ENCODE measurements around the gene VAV2. TPM values are rescaled to one million over a fixed set of nuclear protein-coding genes. Genes with fewer than 3 reads are reported as not detected.

The VAV2 gene
- total and polyA plus RNA-seq, 2 donors, result 9.8 to 13.7 TPM

- 95% methylated on average over 20 of the region's 20 CpGs for WGBS
- no peak for DNase-seq (ENCODE audit: extremely low spot score)
- no peak overlapping the region for H3K27ac ChIP-seq (ENCODE audit: low read depth)
Measured at GRCh38 chr9:133717113-133718031, 274.8 kb downstream of the VAV2 start.

GRCh38 chr9:133716564-133717112 lies 275.5 kb downstream of the VAV2 start:
- WGBS, result 64% methylated on average over 8 of the region's 8 CpGs
- Histone ChIP-seq H3K27ac (ENCODE audit: low read depth) (no peak overlapping the region), H3K4me3 (ENCODE audit: low read depth, low read length) (no peak overlapping the region), H3K4me1 (ENCODE audit: insufficient read depth) (no peaks in the 10 kb centered on the region), H3K36me3 (ENCODE audit: insufficient read depth) (no peaks in the 10 kb centered on the region)
- no peak for DNase-seq (ENCODE audit: extremely low spot score)

More at GRCh38 chr9:133717113-133718031, 274.8 kb downstream of the VAV2 start:
- no peaks in the 10 kb centered on the region for H3K4me1 ChIP-seq (ENCODE audit: insufficient read depth)
- H3K4me3 ChIP-seq (ENCODE audit: low read depth, low read length), result no peak overlapping the region
- no peaks in the 10 kb centered on the region for H3K36me3 ChIP-seq (ENCODE audit: insufficient read depth)

DNA sequence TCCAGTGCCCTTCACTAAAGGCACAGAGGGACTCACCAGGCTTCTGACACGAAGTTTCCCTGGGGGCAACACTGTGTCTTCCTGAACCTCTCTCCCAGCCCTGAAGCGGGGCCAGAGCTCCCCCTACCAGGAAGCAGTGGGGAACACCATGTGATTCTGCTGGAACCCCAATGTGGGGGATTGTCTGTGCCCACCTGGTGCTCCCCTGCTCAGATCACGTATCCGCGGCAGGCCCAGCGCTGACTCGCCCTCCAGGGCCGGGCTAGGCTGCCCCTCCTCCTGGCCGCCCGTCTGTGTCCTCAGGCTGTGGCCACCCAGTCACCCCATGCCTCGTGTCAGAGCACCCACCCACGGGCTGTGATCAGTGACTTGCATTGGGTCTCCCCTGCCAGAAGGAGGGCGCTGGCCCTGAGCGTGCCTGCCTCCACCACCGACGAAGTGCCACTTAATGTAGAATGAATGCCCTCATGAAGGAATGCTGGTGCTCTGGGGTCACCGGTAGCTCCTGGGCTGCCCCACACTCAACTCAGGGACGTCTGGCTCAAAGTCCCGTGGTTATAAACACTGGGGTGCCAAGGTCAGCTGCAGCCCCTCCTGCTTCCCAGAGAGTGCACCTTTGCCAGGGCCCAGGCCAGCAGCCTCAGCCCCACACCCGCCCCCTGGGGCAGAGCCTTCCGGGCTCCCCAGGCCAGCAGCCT lies 276.1 kb downstream of the VAV2 start:
- DNase-seq (ENCODE audit: extremely low spot score), result no peak
- 66% methylated on average over 21 of the region's 21 CpGs for WGBS
- Histone ChIP-seq H3K4me3 (ENCODE audit: low read depth, low read length) (no peak overlapping the region), H3K4me1 (ENCODE audit: insufficient read depth) (no peaks in the 10 kb centered on the region), H3K27ac (ENCODE audit: low read depth) (peak overlapping the region; percentile 28), H3K36me3 (ENCODE audit: insufficient read depth) (no peaks in the 10 kb centered on the region)

GRCh38 chr9:133715295-133715865 lies 276.7 kb downstream of the VAV2 start:
- no peak overlapping the region for H3K27ac ChIP-seq (ENCODE audit: low read depth)
- H3K36me3 ChIP-seq (ENCODE audit: insufficient read depth), result no peaks in the 10 kb centered on the region
- no peak overlapping the region for H3K4me3 ChIP-seq (ENCODE audit: low read depth, low read length)
- 61% methylated on average over 23 of the region's 23 CpGs for WGBS
- H3K4me1 ChIP-seq (ENCODE audit: insufficient read depth), result no peaks in the 10 kb centered on the region
- no peak for DNase-seq (ENCODE audit: extremely low spot score)

- no peak for DNase-seq (ENCODE audit: extremely low spot score)
- Histone ChIP-seq H3K27ac (ENCODE audit: low read depth) (no peak overlapping the region), H3K4me1 (ENCODE audit: insufficient read depth) (no peaks in the 10 kb centered on the region), H3K36me3 (ENCODE audit: insufficient read depth) (no peaks in the 10 kb centered on the region), H3K4me3 (ENCODE audit: low read depth, low read length) (no peak overlapping the region)
- WGBS, result 77% methylated on average over 15 of the region's 15 CpGs
Measured at GRCh38 chr9:133714606-133715294, 277.4 kb downstream of the VAV2 start.

DNA sequence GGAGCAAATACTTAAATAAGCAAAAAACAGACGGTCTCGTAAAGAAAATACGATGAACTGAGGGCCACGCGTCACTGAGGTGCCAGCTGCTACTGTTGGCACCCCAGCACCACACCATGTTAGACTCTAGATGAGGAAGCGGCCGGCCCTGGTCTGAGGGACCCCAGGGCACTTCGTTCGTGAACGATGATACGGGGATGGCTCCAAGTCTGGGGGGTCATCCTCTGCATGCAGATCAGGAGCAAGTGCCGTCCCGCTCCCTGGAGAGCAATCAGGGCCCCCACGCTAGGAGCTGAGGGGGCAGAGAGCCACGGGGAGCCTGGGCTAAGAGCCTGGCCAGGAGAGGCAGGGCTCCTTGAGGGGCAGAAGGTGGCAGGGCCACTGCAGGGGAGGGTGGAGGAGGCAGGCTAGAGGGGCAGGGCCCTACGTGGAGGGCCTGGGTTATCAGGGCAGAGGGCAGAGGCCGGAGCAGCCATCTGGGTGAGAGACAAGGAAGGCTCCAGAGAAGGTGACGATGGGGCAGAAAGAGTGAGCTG lies 278.1 kb downstream of the VAV2 start:
- H3K36me3 ChIP-seq (ENCODE audit: insufficient read depth), result no peaks in the 10 kb centered on the region
- H3K27ac ChIP-seq (ENCODE audit: low read depth), result no peak overlapping the region
- no peaks in the 10 kb centered on the region for H3K4me1 ChIP-seq (ENCODE audit: insufficient read depth)
- no peak for DNase-seq (ENCODE audit: extremely low spot score)
- H3K4me3 ChIP-seq (ENCODE audit: low read depth, low read length), result no peak overlapping the region
- WGBS, result 86% methylated on average over 18 of the region's 18 CpGs

- Histone ChIP-seq H3K36me3 (ENCODE audit: insufficient read depth) (no peaks in the 10 kb centered on the region), H3K27ac (ENCODE audit: low read depth) (no peak overlapping the region), H3K4me3 (ENCODE audit: low read depth, low read length) (no peak overlapping the region), H3K4me1 (ENCODE audit: insufficient read depth) (no peaks in the 10 kb centered on the region)
- 85% methylated on average over 25 of the region's 25 CpGs for WGBS
- DNase-seq (ENCODE audit: extremely low spot score), result no peak
Measured at GRCh38 chr9:133713150-133713959, 278.8 kb downstream of the VAV2 start.

DNA sequence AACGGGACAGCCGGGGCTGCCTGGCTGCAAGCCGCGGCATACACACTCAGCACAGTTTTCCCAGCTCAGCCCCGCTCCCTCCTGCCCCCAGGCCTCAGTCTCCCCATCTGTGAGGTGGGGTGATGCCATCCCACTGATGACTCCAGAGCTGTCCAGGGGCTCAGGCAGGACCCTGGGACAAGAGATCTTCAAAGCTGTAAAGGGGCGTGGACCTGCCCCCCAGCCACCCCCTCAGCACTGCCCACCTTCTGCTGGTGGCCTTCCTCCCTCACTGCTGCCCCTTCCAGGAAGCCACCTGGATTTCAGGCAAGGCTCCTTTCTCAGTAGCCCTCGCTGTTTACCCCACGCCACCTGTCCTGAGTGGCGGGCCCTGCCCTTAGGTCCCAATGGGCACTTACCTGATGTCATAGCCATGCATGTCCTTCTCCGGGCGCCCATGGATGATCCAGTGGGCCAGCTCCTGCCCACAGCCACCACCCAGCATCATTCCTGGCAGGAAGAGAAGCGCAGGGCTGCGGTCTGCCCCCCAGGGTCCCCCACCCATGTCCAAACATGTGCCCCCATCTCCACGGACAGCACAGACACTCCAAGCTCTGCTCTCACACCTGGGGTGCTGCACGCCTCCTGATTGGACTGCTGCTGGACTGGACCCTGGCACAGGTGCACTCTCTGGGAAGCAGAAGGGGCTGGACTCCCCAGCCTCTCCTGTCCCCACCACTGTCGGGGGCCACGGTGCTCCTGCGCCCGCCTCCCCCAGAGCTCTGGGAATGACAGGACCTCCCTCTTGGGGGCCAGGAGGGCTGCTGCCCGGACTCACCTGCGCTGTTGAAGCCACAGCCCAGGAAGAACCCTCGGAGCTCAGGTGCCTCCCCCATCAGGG lies 279.7 kb downstream of the VAV2 start:
- H3K4me3 ChIP-seq (ENCODE audit: low read depth, low read length), result no peak overlapping the region
- H3K27ac ChIP-seq (ENCODE audit: low read depth), result no peak overlapping the region
- WGBS, result 92% methylated on average over 22 of the region's 22 CpGs
- no peaks in the 10 kb centered on the region for H3K36me3 ChIP-seq (ENCODE audit: insufficient read depth)
- no peak for DNase-seq (ENCODE audit: extremely low spot score)
- no peaks in the 10 kb centered on the region for H3K4me1 ChIP-seq (ENCODE audit: insufficient read depth)

Other genes with a start within 250 kb of the VAV2 start
- gene BRD3OS, start 33.2 kb upstream of the VAV2 start, total RNA-seq, result 10.2 TPM
- gene BRD3OS, start 33.2 kb upstream of the VAV2 start, polyA plus RNA-seq, result 21.8 TPM
- gene BRD3, start 75.7 kb upstream of the VAV2 start, total RNA-seq, result 11.6 TPM
- 20.2 TPM for gene BRD3, start 75.7 kb upstream of the VAV2 start, polyA plus RNA-seq
- gene WDR5, start 143.8 kb upstream of the VAV2 start, total RNA-seq, result 12.3 TPM
- 25.8 TPM for gene WDR5, start 143.8 kb upstream of the VAV2 start, polyA plus RNA-seq
- gene RNU6ATAC, start 172.2 kb upstream of the VAV2 start, total RNA-seq, result not detected
- not detected for gene RNU6ATAC, start 172.2 kb upstream of the VAV2 start, polyA plus RNA-seq

Data from urinary bladder (tissue), 4 donors.